MM.1S (cell line): ENCODE measurements around the gene ALDOB.

Experiments
- CTCF ChIP-seq: fragments of 300-600 bp; sonication (generic); IDR thresholded peaks from 2 replicates; pipeline ENCODE4 v1.5.1; 2016; ENCODE audit warnings: antibody characterized with exemption, low read length, mixed read lengths
- EZH2 ChIP-seq: fragments of 300-600 bp; sonication (generic); optimal IDR thresholded peaks from 2 replicates; pipeline ENCODE3; 2017; ENCODE audit warnings: low read depth, mild to moderate bottlenecking, antibody characterized with exemption, low read length, mixed read lengths
- EZH2phosphoT487 ChIP-seq: fragments of 300-600 bp; sonication (generic); IDR thresholded peaks from 2 replicates; pipeline ENCODE4 v1.6.1; 2018; ENCODE audit warnings: antibody characterized with exemption, low read length

GRCh38 chr9:101476576-101477208 lies 41.1 kb upstream of the ALDOB start:
- TF ChIP-seq CTCF (no peak), EZH2phosphoT487 (no peak), EZH2 (no peak)
